Measurements from ENCODE around the gene MAFB. TPM values are rescaled to one million over a fixed set of nuclear protein-coding genes. Genes with fewer than 3 reads are reported as not detected.

The MAFB gene
- total and polyA plus RNA-seq, 9 of the 15 experiments (the other 6 are each of a cell fraction or from before 2014, with no cell fraction given), result 0.04 TPM; not detected in 8

DNA sequence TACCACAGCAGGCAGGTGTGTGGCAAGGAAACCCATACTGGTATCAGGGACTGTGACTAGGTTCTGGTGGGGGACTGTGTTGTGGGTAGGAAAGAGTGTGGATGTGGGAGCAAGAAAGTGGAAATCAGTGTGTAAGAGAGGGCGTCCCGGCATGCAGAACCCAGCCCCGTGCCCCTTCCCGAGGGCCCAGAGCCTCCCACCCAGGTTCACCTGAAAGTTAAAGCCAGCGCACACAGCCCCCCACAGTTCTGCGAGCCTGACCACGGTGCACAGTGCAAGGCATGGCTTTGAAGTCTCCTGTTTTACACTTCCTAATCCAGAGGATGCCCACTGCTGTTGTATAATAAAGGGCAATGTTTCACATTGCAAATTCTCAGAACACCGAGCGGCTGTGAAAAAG is 22.7 kb downstream of the MAFB start:
- Histone ChIP-seq H3K4me3 (no peak overlapping the region), H3K9me1 (ENCODE audit: control insufficient read depth, insufficient read depth, low read length) (no peaks in the 10 kb centered on the region), H3K9ac (ENCODE audit: insufficient read depth in 1 of 2, low read depth in 2 of 2, low read length in 2 of 2) (no peak overlapping the region), H2AFZ (ENCODE audit: low read depth, low read length) (no peak overlapping the region), H3K9me3 (replicated peaks; ENCODE audit: control insufficient read depth, insufficient read depth, low read depth, low read length) (no peaks in the 10 kb centered on the region), H3K27ac (ENCODE audit: extremely low read depth, low read depth, low read length) (no peak overlapping the region), H4K20me1 (replicated peaks; ENCODE audit: control insufficient read depth, insufficient read depth, low read length) (no peaks in the 10 kb centered on the region), H3K27me3 (ENCODE audit: control insufficient read depth in 2 of 2, insufficient read depth in 2 of 2, low read length in 2 of 2) (peaks cover 2 to 19% of the 10 kb centered on the region in 2 experiments; a peak in 3 of 5 replicates), H3K4me2 (ENCODE audit: insufficient read depth, low read length) (no peak overlapping the region), H3K79me2 (ENCODE audit: control insufficient read depth, insufficient read depth, low read length) (no peaks in the 10 kb centered on the region), H3K4me1 (replicated peaks in 1 of 2; ENCODE audit: control insufficient read depth in 2 of 2, insufficient read depth in 2 of 2, low read length in 2 of 2) (no peaks in the 10 kb centered on the region), H3K36me3 (ENCODE audit: control insufficient read depth, insufficient read depth, low read length) (no peaks in the 10 kb centered on the region)
- ATAC-seq (no peak), FAIRE-seq (no peak), DNase-seq (ENCODE audit: extremely low read depth in 1 of 4, low spot score in 3 of 4) (no peak)
- no TSS peak for BruUV-seq (replicated peaks)
- TF ChIP-seq HCFC1 (IDR thresholded peaks at IDR 0.05; ENCODE audit: low read depth, low read length), result no peak
- POLR2A ChIA-PET, result no interaction called here
- intact Hi-C loops (cut with micrococcal nuclease) (no loop called here), in situ Hi-C loops (cut with MboI) (no loop called here)
- CTCF ChIA-PET (ENCODE audit: low intra/inter-chr PET ratio), result no interaction called here
- WGBS (ENCODE audit: insufficient coverage, low coverage, missing lambda C conversion rate), result 2% methylated on average over 9 of the region's 9 CpGs

- POLR2A ChIA-PET, result interaction anchor here (0.8 kb wide), 1 partner anchor 8 kb away, joined by 4 read pairs; no protein-coding TSS in a partner anchor
- Histone ChIP-seq H4K20me1 (replicated peaks; ENCODE audit: control insufficient read depth, insufficient read depth, low read length) (no peaks in the 10 kb centered on the region), H3K36me3 (ENCODE audit: control insufficient read depth, insufficient read depth, low read length) (no peaks in the 10 kb centered on the region), H3K27me3 (ENCODE audit: control insufficient read depth in 2 of 2, insufficient read depth in 2 of 2, low read length in 2 of 2) (peaks cover 2 to 19% of the 10 kb centered on the region in 2 experiments; a peak in 3 of 5 replicates), H3K4me2 (ENCODE audit: insufficient read depth, low read length) (no peak overlapping the region), H3K4me1 (replicated peaks in 1 of 2; ENCODE audit: control insufficient read depth in 2 of 2, insufficient read depth in 2 of 2, low read length in 2 of 2) (no peaks in the 10 kb centered on the region), H3K27ac (ENCODE audit: extremely low read depth, low read depth, low read length) (no peak overlapping the region), H3K9ac (ENCODE audit: insufficient read depth in 1 of 2, low read depth in 2 of 2, low read length in 2 of 2) (no peak overlapping the region), H3K79me2 (ENCODE audit: control insufficient read depth, insufficient read depth, low read length) (no peaks in the 10 kb centered on the region), H2AFZ (ENCODE audit: low read depth, low read length) (no peak overlapping the region), H3K4me3 (no peak overlapping the region), H3K9me1 (ENCODE audit: control insufficient read depth, insufficient read depth, low read length) (no peaks in the 10 kb centered on the region), H3K9me3 (replicated peaks; ENCODE audit: control insufficient read depth, insufficient read depth, low read depth, low read length) (no peaks in the 10 kb centered on the region)
- TF ChIP-seq RBM25 (IDR thresholded peaks at IDR 0.05; ENCODE audit: low read depth, low read length, severe bottlenecking), result peak; percentile 80
- TF ChIP-seq TAF1 (IDR thresholded peaks at IDR 0.05; ENCODE audit: control insufficient read depth, extremely low read depth, insufficient read depth, low read length, severe bottlenecking), result no peak
- peak; percentile 52 for TF ChIP-seq ZFP36 (IDR thresholded peaks at IDR 0.05; ENCODE audit: low read depth, low read length, partially characterized antibody)
- CTCF ChIA-PET (ENCODE audit: low intra/inter-chr PET ratio), result no interaction called here
- FAIRE-seq (no peak), DNase-seq (ENCODE audit: extremely low read depth in 1 of 4, low spot score in 3 of 4) (no peak), ATAC-seq (no peak)
- no TSS peak for BruUV-seq (replicated peaks)
- intact Hi-C loops (cut with micrococcal nuclease), result no loop called here
- in situ Hi-C loops (cut with MboI), result no loop called here
- WGBS (ENCODE audit: insufficient coverage, low coverage, missing lambda C conversion rate), result 1% methylated on average over 5 of the region's 5 CpGs
Measured at GRCh38 chr20:40664891-40665290, 24.1 kb downstream of the MAFB start.
